ACHN (cell line): ENCODE results near the gene PPAN.
A peak's percentile ranks its signal among the peaks of the same experiment; 100 is the strongest.

ENCODE experiments used
- DNase-seq: peaks from one replicate; pipeline ENCODE4 v3.0.0-alpha.2; 2015
- in situ Hi-C: cut with HindIII; loops from 2 replicates; pipeline ENCODE4 v1.10.0; 2017; ENCODE audit warnings: low sequenced_read_pairs, low pct_ligation_motif_present, low pct_unique_long_range_greater_than_20kb

PPAN gene, protein sequence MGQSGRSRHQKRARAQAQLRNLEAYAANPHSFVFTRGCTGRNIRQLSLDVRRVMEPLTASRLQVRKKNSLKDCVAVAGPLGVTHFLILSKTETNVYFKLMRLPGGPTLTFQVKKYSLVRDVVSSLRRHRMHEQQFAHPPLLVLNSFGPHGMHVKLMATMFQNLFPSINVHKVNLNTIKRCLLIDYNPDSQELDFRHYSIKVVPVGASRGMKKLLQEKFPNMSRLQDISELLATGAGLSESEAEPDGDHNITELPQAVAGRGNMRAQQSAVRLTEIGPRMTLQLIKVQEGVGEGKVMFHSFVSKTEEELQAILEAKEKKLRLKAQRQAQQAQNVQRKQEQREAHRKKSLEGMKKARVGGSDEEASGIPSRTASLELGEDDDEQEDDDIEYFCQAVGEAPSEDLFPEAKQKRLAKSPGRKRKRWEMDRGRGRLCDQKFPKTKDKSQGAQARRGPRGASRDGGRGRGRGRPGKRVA

GRCh38 chr19:10106100-10106936 lies at the start of gene PPAN:
TSS of gene PPAN (plus strand) at chr19:10106362. CDS start at chr19:10106395, 33 bp downstream.
- DNase-seq = peak; percentile 97
- in situ Hi-C loops = no loop called here

GRCh38 chr19:10061717-10062310 lies 44.3 kb upstream of the PPAN start:
- DNase-seq = peak; percentile 24
- in situ Hi-C loops = no loop called here

DNA sequence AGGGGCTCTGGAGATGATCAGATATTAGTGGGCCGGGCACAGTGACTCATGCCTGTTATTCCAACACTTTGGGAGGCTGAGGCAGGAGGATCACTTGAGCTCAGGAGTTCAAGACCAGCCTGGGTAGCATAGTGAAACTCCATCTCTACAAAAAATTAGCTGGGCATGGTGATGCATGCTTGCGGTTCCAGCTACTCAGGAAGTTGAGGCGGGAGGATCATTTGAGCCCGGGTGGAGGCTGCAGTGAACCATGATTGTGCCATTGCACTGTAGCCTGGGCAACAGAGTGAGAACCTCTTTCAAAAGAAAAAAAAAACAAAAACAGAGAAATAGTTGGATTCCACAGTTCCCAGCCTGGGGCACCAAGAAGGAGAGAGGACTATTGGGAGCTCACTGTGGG lies 38.0 kb upstream of the PPAN start:
- no peak for DNase-seq
- in situ Hi-C loops = no loop called here

DNA sequence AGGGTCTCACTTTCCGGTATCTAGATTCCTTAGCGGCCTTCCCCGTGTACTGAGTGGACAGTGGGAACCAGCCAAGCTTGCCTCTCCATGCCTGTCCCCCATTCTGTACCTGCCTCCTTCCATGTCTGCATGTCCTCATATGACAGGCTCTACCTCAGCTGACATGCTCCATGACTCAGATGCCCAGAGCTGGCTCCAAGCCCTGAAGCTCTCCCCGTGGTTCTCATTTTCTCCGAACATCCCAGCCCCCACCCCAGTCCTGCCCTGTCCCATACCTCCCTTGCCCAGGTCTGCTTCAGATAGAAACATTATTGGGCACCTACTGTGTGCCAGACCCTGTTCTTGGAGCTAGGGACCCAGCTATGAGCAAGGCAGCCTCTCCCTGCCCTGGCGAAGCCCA lies 37.1 kb upstream of the PPAN start:
- in situ Hi-C loops = no loop called here
- DNase-seq = no peak

- in situ Hi-C loops = no loop called here
- no peak for DNase-seq
Measured at GRCh38 chr19:10070730-10071446, 35.3 kb upstream of the PPAN start.

DNA sequence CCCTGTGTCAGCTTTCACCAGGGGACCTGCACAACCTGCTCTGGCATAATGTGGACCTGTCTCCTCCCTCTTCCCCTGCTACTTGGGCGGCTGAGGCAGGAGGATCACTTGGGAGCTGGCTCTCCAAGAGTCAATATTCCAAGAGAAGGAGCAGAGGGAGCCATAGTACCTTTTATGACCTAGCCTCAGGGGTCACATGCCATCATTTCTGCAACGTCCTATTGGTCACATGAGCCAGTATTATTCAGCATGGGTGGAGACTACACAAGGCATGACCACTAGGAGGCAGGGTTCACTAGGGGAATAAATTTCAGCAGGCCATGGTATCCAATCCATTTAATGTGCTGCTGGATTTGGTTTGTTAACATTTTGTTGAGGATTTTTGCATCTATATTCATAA lies 32.0 kb upstream of the PPAN start:
- in situ Hi-C loops = no loop called here
- DNase-seq = peak; percentile 25

- DNase-seq = no peak
Measured at GRCh38 chr19:10076535-10076934, 29.6 kb upstream of the PPAN start.

DNA sequence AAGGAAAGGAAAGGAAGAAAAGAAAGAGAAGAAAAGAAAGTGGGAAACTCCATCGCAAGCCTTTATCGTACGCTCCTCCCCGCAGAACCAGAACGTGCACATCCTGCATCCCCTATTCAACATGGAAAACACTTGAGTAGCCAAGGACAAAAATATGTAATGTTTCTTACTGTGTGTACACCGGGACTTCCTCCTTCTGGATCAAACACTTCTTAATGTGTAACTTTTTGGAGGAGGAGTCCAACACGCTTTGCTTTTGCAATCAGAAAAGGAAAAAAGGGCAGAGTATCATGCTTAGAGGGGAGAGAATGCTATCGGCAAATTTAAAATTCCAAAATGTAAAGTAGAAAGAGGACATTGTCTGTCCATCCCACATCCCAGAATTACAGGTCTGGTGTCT lies 27.8 kb upstream of the PPAN start:
- DNase-seq = no peak
- in situ Hi-C loops = no loop called here

More at GRCh38 chr19:10076535-10076934, 29.6 kb upstream of the PPAN start:
- in situ Hi-C loops = no loop called here

DNA sequence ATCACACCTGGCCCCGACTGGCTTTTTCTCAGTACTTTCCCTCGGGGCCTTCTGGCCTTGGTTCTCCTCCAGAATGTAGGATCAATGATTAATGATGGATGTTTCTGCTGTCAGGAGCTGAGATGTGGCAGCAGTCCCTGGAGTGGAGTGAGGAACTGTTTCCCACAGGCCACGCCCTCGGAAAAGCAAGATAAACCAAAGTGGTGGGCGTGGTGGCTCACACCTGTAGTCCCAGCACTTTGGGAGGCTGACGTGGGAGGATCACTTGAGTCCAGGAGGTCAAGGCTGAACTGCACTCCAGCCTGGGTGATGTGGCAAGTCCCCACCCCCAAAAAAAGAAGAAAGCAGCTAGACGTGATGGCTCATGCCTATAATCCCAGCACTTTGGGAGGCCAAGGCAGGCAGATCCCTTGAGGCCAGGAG lies 27.1 kb upstream of the PPAN start:
- in situ Hi-C loops = no loop called here
- DNase-seq = no peak

DNA sequence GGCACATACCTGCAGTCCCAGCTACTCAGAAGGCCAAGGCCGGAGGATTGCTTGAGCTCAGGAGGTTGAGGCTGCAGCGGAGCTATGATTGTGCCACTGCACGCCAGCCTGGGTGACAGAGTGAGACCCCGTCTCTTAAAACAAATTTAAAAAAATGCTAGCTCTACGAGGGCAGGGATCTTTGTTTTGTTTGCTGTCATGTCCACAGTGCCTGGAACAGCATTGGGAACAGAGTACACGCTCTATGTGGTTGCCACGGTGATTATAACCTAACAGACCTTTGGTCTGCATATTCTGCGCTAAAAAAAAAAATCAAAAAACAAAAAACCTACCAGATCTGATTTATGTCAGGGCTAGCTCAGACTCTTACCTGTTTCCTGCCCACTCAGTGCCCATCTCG lies 22.3 kb upstream of the PPAN start:
- in situ Hi-C loops = no loop called here
- no peak for DNase-seq

- in situ Hi-C loops = no loop called here
- DNase-seq = no peak
Measured at GRCh38 chr19:10084803-10085202, 21.4 kb upstream of the PPAN start.

DNA sequence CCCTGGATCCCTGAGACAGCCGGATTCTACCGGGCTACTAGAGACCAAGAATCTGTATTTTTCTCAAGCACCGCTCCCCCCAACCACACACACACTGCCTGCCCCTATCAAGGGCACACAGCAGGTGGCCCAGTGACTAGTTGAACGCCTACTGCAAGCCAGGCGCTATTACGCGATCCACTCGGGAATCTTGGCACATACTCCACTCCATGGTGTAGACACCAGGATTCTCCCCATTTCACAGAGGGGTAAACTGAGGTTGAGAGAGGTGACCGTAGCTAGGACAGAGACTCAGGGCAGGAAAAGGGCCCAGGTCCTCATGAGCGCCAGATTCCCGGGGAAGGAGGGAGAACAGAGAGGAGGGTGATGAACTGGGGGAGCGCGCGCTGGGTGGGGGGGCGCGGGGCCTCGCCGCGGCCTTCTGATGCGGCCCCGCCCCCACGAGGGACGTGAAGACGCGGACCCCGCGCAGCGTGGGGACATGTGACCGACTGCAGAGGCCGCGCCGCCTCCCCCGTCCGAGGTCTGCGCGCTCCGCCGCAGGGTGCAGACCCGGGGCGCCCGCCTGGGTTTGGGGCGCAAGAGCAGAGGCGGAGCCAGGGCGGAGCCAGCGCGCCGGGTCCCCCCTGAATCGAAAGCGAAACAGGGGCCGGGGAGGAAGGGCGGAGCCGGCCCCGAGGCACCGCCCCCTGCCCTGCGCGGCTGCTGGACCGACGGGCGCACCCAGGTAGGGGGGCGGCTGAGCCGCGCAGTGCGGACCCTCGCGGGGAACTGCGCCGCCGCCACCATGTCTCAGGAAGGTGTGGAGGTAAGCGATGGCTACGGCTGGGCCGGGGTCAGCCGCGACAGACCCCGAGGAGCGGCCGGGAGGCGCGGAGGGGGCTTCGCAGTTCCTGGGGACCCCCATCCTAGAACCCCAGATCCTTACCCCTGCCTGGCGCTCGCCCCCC lies 20.2 kb upstream of the PPAN start, which contains the start of gene SHFL:
SHFL (plus strand) TSS at position 677 of the 950 bp plus-strand sequence; CDS start at position 788, 111 bp downstream.
- in situ Hi-C loops = no loop called here
- DNase-seq = peak; percentile 69

- in situ Hi-C loops = no loop called here
- DNase-seq = no peak
Measured at GRCh38 chr19:10086591-10087192, 19.5 kb upstream of the PPAN start.

- DNase-seq = no peak
- in situ Hi-C loops = no loop called here
Measured at GRCh38 chr19:10087296-10088061, 18.7 kb upstream of the PPAN start.

DNA sequence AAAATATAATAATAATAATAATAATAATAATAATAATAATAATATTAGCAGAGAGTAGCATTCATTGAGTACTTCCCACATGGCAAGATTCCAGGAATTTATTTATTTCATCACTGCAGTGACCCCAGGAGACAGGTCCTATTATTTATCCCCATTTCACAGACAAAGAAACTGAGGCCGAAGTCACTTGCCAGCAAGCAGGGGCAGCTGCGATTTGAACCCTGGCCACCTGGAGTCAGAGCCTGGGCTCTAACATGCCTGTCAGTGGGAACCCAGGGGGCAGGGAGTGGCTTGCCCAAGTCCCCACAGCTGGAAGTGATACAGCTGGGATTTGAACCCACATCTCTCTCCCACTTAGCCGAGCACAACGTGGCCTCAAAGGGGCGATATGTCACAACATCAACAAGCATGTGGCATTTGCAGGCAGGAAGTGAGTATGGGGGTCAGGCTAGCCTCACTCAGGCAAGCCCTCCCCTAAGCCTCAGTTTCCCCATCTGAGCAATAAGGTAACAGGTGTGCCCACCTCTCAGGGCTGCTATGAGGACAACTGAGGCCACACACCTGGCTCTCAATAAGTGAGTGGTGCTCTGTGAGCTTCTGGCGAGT lies 17.1 kb upstream of the PPAN start:
- DNase-seq = no peak
- in situ Hi-C loops = no loop called here

GRCh38 chr19:10089801-10090375 lies 16.3 kb upstream of the PPAN start:
- DNase-seq = no peak
- in situ Hi-C loops = no loop called here
